Cardiac muscle cell (in vitro differentiated cells and primary cell): Measurements from ENCODE around the gene TNIK. TPM values are rescaled to one million over a fixed set of nuclear protein-coding genes. Genes with fewer than 3 reads are reported as not detected.
"Not testable (repeated sequence)": the region's sequence is repeated elsewhere in the genome, so short reads cannot be mapped to it uniquely, and the experiment has no call there.

Source experiments
- DNase-seq, 2 donors: peaks; one replicate each; pipeline versions ENCODE4 v3.0.0 to v3.0.0-alpha.2; 2010 to 2017; ENCODE audit warnings: low read depth in 1 of 2, low spot score in 1 of 2
- H3K27ac ChIP-seq: fragments of 200-600 bp; sonication (generic); 2 replicates; pipeline ENCODE4 v1.5.1; 2016
- H3K27me3 ChIP-seq: fragments of 200-600 bp; sonication (generic); 2 replicates; pipeline ENCODE4 v1.6.0; 2016; ENCODE audit warnings: control low read depth
- H3K36me3 ChIP-seq: fragments of 200-600 bp; sonication (generic); 2 replicates; pipeline ENCODE4 v1.5.1; 2016; ENCODE audit warnings: control low read depth
- H3K4me1 ChIP-seq: fragments of 200-600 bp; sonication (generic); 2 replicates; pipeline ENCODE4 v1.8.1; 2017; ENCODE audit warnings: low read depth, mild to moderate bottlenecking, mixed run types
- H3K4me3 ChIP-seq: fragments of 200-600 bp; sonication (generic); 2 replicates; pipeline ENCODE4 v1.5.1; 2016; ENCODE audit warnings: mild to moderate bottlenecking
- H3K9me3 ChIP-seq: fragments of 200-600 bp; sonication (generic); 2 replicates; pipeline ENCODE4 v1.5.1; 2017; ENCODE audit warnings: low read depth, mild to moderate bottlenecking, control low read depth
- polyA plus RNA-seq: library from polyadenylated mRNA; unstranded; fragments of >200 nt; fragmentation: Nextera tagmentation; extraction: Ambion mirVana; gene quantifications from 2 replicates; pipeline ENCODE4 v1.2.1, GENCODE V29; 2016
- total RNA-seq: library from RNA; depleted of rRNA; stranded (reverse); fragments of >200 nt; gene quantifications from 2 replicates; pipeline ENCODE4 v1.2.3, GENCODE V29; 2016
- TF ChIP-seq, protein P1 (sequence below): IDR thresholded peaks from 2 replicates; pipeline ENCODE4 v1.5.1; 2012; ENCODE audit warnings: low read depth, mild to moderate bottlenecking, low read length

Gene TNIK
- total and polyA plus RNA-seq, 2 experiments from 2014 or later: 32.8 to 55.1 TPM

DNA sequence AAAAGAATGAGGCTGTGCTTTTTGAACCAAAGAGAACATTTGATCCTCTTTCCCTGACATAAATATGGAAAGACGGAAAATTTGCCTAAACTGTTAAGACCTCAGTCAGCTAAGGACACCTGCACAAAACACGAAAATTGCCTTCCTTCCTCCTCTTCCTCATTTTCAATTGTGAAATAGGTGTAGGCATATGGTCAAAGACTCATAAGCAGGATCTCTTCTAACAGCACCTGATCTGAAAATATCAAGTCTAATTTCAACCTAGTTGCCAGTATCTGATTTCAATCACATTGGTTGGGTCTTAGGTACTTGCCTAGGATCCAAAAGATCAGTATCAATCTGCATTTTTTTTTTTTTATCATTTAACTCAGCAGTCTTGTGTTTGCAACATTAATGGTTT is 218.0 kb downstream of the TNIK start:
- H3K27me3 ChIP-seq: no peaks in the 10 kb centered on the region
- TF ChIP-seq, protein P1, sequence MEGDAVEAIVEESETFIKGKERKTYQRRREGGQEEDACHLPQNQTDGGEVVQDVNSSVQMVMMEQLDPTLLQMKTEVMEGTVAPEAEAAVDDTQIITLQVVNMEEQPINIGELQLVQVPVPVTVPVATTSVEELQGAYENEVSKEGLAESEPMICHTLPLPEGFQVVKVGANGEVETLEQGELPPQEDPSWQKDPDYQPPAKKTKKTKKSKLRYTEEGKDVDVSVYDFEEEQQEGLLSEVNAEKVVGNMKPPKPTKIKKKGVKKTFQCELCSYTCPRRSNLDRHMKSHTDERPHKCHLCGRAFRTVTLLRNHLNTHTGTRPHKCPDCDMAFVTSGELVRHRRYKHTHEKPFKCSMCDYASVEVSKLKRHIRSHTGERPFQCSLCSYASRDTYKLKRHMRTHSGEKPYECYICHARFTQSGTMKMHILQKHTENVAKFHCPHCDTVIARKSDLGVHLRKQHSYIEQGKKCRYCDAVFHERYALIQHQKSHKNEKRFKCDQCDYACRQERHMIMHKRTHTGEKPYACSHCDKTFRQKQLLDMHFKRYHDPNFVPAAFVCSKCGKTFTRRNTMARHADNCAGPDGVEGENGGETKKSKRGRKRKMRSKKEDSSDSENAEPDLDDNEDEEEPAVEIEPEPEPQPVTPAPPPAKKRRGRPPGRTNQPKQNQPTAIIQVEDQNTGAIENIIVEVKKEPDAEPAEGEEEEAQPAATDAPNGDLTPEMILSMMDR: no peak

DNA sequence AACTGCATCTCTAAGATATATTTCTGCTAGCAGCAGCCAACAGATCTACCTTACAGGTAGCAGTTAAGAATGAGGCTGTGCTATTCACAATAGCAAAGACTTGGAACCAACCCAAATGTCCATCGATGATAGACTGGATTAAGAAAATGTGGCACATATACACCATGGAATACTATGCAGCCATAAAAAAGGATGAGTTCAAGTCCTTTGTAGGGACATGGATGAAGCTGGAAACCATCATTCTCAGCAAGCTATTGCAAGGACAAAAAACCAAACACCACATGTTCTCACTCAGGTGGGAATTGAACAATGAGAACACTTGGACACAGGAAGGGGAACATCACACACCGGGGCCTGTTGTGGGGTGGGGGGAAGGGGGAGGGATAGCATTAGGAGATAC is 218.6 kb downstream of the TNIK start:
- not testable (repeated sequence) for H3K9me3 ChIP-seq, H3K4me1 ChIP-seq, H3K36me3 ChIP-seq, H3K27ac ChIP-seq, DNase-seq, H3K4me3 ChIP-seq, H3K27me3 ChIP-seq

More for the DNA sequence above, 218.0 kb downstream of the TNIK start:
- H3K36me3 ChIP-seq: no peaks in the 10 kb centered on the region
- no peak overlapping the region for H3K4me3 ChIP-seq
- H3K4me1 ChIP-seq: peaks cover 8% of the 10 kb centered on the region
- no peak for DNase-seq
- no peaks in the 10 kb centered on the region for H3K9me3 ChIP-seq
- H3K27ac ChIP-seq: no peak overlapping the region

DNA sequence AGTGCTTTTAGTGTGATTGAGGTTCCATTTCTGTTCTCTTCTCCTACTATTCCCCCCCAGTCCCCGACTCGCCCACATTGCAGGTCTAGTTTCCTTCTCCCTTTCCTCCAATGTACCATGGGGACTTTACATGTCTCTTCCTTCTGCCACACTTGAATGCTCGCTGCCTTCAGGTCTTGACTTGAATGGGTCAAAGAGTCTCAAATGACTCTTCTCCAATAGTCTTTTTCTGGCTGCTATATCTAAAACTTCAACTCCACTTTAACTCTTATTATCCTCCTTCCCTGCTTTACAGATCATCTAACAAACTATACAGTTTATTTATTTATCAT is 219.7 kb downstream of the TNIK start:
- H3K27me3 ChIP-seq: no peaks in the 10 kb centered on the region
- no peaks in the 10 kb centered on the region for H3K9me3 ChIP-seq
- peaks cover 8% of the 10 kb centered on the region for H3K4me1 ChIP-seq
- H3K36me3 ChIP-seq: no peaks in the 10 kb centered on the region
- no peak for DNase-seq
- TF ChIP-seq, protein P1: no peak
- no peak overlapping the region for H3K27ac ChIP-seq
- H3K4me3 ChIP-seq: no peak overlapping the region

DNA sequence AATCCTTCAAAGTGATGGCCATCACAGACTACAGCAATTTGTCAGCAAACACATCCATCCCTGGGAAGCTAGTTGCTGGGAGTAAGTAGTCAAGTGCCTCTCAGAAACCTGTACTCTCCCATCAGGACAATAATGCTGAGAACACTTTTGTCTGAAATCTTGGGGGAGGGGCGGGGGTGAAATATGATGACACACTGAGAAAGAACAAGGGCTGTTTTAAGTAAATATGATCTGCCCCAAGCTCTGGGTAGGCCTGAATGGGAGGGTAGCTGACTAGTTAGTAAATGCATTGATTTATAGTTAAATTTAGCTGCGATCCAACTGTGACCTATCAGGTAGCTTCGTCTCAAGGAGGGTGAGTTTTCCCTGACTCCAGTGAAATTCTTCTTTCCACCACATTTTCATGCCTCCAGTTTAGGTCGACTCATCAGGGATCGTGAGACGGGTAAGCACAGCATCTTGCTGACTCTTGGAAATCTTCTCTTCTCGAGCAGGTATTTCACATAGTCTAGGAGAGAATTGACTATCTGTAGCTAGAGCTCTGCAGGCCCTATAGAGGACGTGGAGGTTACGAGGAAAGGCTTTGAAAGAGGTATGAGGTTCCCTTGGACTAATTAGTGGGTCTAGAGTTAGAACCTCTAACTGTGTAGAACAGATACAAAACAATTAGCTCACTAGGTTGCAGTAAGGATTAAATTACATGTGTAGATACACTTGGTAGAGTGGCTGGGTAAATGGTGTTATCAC is 220.3 kb downstream of the TNIK start:
- H3K27ac ChIP-seq: no peak overlapping the region
- H3K27me3 ChIP-seq: no peaks in the 10 kb centered on the region
- TF ChIP-seq, protein P1: no peak

DNA sequence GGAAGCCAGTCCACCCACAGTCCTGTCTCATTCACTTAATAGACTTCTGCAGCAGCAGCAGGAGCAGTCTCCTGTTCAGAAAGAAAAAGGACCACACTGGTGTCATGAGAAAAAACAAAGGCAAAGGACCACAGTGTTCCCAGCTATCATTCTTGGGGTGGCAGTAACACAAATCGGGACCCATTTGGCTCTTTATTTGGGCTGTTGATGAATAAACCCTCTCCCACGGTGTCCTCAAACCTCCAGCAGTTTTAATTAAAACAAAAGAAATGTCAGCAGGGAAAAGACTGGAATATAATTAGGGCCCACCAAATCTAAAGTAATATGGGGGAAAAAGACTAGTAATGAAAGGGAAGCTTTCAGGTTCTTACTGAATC is 223.2 kb downstream of the TNIK start:
- H3K27ac ChIP-seq: no peak overlapping the region
- TF ChIP-seq, protein P1: no peak
- H3K4me3 ChIP-seq: no peak overlapping the region
- H3K9me3 ChIP-seq: no peaks in the 10 kb centered on the region
- H3K36me3 ChIP-seq: no peaks in the 10 kb centered on the region
- H3K27me3 ChIP-seq: no peaks in the 10 kb centered on the region
- peaks cover 8% of the 10 kb centered on the region for H3K4me1 ChIP-seq
- no peak for DNase-seq

More for the DNA sequence above, 220.3 kb downstream of the TNIK start:
- H3K9me3 ChIP-seq: no peaks in the 10 kb centered on the region
- H3K4me3 ChIP-seq: no peak overlapping the region
- DNase-seq: peak in 1 of 2 donors; percentile 9
- H3K4me1 ChIP-seq: peaks cover 8% of the 10 kb centered on the region
- no peaks in the 10 kb centered on the region for H3K36me3 ChIP-seq

DNA sequence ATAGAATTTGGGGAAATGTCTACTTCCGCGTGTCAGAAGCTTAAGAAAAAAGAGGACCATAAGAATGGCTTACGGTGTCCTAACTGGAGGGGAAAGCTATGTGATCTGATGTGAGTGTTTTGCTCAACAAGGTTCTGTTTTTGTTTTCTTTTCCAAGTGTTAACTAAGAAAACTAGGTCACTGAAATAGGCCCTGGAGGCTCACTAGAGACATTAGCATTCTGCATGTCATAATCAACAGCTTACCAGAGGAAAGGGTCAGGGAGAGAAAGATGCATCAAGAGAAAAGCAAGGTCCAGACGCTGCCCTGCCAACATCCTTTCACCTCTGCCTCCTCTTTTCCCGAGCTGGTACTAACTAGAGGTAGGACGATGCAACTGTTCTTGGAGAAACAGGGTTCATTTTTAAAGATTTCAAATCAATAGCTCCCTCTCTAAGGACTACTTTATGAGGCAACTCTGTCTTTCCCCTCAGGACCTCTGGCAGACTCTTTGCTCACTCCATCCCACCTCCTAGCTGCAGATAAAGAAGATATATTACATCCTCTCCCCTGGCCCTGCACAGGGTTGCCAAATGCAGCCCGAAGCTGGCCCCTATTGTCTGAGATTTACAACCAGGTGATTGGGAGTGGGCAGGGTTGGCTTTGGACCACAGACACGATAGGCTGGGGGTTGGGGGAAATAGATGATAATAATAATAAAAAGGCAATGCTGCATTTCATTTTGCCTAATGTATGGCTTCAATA is 223.8 kb downstream of the TNIK start:
- no peak overlapping the region for H3K4me3 ChIP-seq
- no peak for DNase-seq

More for the DNA sequence above, 223.8 kb downstream of the TNIK start:
- TF ChIP-seq, protein P1: no peak
- Histone ChIP-seq H3K9me3 (no peaks in the 10 kb centered on the region), H3K27me3 (no peaks in the 10 kb centered on the region), H3K4me1 (peaks cover 8% of the 10 kb centered on the region), H3K36me3 (no peaks in the 10 kb centered on the region), H3K27ac (no peak overlapping the region)
